Measurements from ENCODE around the gene CNGA1.

Gene CNGA1

DNA sequence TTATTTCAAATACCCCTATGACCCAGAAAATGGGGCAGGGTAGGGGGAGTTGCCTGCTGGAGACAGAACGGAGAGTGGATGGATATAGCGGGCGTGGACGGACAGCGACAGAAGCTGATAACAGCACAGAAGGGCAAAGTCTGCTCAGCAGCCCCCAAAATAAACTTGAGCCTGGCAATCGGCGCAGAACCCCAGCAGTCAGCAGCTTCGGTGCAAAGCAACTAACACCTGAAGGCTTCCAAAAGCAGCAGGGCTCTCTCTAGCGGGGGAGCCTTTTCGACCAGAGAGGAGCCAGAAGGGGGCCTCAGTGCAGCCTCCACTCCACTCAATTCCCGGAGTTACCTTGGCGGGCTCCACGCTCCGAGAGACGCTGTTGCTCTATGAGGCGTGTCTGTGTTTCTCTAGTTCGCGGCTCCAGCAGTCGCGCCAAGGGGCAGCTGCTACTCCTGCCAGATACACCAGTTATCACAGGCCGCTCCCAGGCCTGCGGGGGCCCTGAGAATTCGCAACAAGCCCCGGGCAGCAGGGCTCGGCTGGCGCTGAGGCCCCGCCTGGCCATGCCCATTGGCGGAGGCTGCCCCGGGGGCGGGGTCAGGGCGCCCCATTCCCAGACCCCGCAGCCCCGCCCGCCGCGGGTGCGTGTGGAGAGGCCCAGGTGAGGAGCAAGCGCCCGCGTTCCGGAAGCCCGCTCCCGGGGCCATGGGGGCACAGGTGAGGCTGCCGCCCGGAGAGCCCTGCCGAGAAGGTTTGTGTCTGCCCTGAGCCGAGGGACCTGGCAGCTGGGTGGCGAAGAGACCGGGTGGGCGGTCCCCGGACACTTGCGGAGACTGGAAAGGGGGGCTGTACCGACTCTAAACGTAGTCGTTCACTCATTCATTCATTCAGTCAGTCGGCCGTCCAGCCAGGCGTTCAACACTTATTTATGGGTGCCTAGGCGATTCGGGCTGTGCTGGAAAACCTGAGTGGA is at the start of gene CNGA1, which contains the start of gene NIPAL1:
Gene CNGA1, minus strand, starts transcription at position 541 of the 967 bp plus-strand sequence. CDS start 63,992 bp downstream, outside the sequence.
Gene NIPAL1, plus strand, starts transcription at position 632 of the 967 bp plus-strand sequence. Its CDS starts 68 bp downstream, at position 700.
- peak; percentile 57 to 65 for DNase-seq

GRCh38 chr4:48065587-48066052 is 49.1 kb upstream of the CNGA1 start:
- DNase-seq = no peak

DNA sequence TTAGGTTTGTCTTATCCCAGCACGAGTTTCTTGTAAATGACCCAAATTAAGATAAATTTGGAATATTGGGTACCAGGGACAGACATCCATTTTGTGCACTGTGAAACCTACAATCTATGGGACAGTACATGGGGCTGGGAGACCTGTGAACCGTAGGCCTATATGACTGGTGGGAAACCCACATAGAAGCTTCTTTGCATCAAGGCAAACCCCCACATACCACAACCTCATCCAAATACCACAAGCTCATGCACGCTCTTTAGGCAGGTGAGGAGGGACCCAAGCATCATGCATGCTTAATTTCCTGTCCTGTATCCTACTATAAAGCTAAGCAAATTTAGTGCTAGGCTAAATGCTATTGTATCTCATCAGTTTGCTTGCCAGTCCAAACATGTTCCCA is 47.9 kb upstream of the CNGA1 start:
- DNase-seq = no peak

DNA sequence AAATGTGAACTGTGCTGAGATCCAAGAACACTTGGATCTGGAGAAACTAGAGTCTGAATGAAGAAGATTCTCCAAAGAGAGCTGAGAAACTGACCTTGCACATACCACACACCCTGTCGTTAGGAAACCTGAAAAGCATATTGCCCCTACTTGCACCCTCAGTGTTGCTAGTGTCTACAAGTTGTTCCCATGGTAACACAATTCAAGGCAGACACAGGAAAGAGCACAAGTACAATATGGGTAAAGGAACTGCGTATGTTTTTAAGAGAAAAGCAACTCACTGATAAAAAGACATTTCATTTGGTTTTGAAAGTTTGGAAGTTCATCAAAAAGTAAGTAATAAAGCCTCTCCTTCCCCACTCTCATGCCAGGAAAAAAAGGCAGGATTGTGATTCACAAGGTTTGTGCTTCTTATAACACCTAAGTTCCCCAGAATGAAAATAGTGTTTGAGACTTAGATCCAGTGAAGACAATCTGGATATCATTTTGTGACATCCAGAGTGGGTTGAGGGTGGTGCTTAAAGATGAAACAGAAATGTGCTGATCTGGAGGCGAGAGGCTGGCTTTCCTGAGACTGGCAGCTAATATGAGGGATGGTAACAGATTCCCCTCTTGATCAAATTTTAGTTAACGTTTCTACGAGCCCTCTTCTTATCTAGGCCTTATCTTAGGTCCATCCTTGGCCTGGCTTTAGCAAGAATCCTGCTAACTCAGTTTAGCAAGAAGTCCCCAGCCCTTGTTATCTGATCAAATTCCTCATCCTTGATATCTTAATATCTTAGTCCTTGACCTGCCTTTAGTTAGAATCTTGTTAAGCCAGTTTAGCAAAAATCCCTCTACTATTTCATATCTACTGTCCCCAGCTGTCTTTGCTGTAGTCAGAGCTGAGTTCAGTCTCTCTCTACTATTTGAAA is 42.4 kb upstream of the CNGA1 start:
- DNase-seq = peak in 1 of 2 donors; percentile 25

DNA sequence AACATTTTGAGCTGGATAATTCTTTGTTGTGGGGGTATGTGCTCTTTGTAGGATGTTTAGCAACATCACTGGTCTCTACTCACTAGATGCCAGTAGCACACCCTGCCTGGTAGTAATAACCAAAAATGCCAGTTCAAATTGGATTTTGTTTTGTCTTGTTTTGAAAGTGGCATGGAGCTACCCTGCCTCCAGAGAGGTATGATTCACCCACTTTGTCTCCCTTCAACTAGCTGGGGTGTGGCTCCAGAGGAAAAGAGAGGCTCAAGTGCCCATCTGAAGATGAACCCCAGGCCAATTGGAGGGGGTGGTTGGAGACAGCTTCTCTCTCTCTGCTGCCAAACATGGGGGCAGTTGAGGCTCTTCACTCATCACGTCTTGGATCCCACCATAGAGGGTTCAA is 34.6 kb upstream of the CNGA1 start:
- no peak for DNase-seq

DNA sequence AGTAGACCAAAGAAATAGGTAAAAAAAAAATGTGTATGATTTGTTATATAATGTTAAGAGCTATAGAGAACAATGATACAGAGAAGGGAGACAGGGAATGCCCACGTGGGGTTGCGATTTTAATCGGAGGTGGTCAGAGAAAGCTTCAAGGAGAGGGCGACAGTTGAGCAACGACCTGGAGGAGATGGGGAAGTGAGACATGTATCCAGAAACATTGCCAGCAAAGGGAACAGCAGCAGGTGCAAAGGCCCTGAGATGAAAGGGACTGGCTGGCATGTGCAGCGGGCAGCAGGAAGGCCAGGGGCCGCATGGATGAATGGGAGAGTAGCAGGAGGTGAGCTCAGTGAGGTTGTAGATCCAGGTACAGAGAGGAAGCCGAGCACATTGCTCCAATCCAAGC is 33.0 kb upstream of the CNGA1 start:
- DNase-seq = no peak

DNA sequence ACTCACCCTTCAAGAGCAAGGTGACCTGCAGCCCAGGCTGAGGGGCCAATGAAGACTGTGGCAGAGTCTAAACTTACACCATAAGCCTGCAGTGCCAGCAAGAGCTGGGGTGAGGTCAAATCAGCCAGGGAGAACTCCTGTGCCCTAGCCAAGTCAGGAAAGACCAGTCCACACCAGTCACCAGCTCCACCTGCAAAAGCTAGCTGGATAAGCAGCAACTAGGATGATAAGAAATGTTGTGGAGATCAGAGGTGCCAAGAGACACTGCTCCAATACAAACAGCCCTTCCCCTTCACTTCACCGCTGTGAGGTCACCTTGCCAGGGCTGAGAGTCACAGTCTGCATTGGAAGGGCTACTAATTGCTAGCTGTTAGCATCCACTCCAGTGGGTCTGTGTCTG is 31.4 kb upstream of the CNGA1 start:
- DNase-seq = no peak

- DNase-seq = peak; percentile 62 to 68
Measured at GRCh38 chr4:48047421-48047844, 31.0 kb upstream of the CNGA1 start.

- DNase-seq = no peak
Measured at GRCh38 chr4:48046059-48046458, 29.6 kb upstream of the CNGA1 start.

- DNase-seq = peak in 1 of 2 donors; percentile 5
Measured at GRCh38 chr4:48044298-48044697, 27.8 kb upstream of the CNGA1 start.

DNA sequence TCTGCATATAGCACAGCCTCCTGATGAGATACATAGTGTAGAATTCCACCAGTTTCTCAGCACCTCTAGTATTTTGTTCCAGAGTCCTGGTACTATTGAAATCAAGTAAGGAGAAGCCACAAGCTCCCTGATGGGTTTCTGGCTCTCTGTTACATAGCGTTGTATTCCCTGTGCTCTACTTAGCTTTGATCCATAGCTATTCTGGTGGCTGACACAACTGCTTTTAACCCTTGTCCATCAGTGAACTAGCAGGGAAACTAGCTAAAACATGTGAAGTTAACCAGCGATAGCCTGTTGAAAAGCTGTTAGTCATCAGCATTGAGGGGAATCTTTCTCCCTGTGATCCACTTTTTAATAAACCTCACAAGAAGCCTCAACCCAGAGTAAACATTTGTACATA is 27.0 kb upstream of the CNGA1 start:
- DNase-seq = no peak

DNA sequence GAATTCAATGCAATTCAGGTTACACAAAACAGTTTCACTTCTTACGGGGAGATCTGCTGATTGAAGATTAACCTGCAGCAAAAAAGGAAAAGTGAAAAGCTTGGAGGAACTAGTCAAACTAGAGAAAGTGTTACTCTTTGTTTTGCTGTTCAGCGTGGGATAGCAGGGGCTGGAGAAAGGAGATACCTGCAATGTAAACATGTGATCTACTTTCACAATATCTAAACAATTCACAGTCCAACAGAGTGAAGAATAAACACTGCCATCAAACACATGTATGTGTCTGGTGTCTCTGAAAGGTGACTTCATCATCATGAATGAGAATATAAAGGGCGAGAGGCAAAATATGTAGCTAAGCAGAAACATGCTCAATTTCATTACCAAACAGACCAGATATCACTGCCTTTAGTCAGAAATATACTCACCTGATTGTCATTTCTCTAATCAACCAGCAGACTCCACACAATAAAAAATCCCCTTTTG is 26.5 kb upstream of the CNGA1 start:
- no peak for DNase-seq

DNA sequence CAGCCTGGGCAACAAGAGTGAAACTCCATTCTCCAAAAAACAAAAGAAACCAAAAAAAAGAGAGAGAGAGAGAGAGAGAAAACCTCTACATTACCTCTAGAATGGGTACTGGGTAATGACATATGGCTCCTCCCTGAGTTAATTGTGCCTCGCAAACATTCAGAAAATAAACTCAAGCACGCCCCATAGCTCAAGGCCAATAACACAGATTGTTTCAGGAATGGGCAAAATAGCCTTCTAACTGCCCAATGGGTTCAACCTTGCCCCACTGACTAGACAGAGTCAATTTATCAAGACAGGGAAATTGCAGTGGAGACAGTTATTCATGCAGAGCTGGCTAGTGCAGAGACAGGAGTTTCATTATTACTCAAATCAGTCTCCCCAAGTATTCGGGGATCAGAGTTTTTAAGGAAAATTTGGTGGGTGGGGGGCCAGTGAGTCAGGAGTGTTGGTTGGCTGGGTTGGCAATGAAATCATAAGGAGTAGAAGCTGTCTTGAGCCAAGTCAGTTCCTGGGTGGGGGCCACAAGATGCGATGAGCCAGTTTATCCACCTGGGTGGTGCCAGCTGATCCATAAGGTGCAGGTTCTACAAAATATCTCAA is 25.2 kb upstream of the CNGA1 start:
- DNase-seq = no peak

GRCh38 chr4:48039561-48039960 is 23.1 kb upstream of the CNGA1 start:
- DNase-seq = no peak

DNA sequence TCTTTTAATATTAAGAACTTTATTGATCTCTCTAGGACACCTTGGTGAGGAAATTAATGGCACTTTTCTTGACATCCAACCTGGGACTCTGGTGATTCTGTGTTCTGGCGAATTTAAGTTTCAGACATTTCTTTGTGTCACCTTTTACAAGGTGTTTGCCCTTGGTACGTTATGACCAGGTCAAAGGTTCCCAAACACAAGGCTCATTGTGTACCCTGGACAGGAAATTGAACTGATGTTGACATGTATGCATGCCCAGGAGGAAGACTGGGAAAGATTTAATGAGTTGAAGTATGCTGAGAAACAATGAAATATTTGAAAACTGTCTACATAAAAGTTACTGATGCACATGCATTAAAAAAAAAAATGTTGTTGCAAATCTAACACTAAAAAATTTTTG is 22.2 kb upstream of the CNGA1 start:
- DNase-seq = no peak

DNA sequence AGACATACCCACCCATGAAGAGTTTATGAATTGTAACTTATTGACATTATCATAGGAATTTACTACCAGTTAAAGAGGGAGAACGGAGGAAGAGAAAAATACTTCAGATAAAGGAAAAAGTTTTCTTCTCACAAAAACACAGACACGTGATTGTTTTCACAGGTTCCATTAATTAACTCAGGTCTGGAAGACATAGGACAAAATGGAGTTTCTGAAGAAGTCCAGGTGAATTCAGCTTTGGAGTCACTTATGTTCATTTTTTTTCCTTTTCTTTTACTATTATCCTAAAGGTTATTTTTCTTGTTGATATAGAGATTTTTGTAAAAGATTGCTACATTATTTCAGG is 20.6 kb upstream of the CNGA1 start:
- no peak for DNase-seq

DNA sequence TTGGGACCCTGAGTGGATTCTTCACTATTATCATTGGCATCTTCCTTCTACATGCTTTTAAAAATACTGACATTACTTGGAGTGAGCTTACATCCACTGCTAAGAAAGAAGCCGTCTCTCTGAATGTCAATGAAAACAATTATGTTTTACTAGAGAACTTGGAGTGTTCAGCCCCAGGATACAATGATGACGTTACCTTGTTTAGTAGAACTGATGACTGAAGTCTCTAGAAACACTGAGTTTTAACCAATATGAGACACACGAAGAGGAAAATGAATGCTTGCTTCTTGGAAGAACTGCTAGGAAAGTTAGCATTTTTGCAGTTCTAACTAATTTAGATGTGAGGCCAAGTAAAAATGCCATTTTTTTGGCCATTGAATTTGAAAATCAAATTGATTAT is 19.5 kb upstream of the CNGA1 start:
- no peak for DNase-seq

- peak; percentile 72 to 73 for DNase-seq
Measured at GRCh38 chr4:48033825-48034413, 17.4 kb upstream of the CNGA1 start.

DNA sequence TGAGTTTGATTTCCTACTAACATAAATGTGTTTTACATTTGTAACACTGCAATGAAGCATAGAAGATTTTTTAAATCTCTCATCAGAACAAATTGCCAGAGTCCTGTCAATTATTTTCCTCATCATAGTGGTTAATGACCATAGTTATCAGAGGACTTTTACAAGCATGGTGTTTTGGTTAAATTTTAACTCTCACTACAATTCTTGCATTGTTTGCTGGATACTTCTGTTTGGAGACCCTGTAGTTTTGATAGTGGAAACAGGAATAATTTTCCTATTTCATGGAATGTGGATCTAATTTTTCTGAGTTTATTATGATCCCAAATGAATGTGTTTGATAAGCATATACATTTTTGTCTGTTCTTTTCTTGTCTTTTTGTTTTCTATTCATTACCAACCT is 16.9 kb upstream of the CNGA1 start:
- DNase-seq = no peak

DNA sequence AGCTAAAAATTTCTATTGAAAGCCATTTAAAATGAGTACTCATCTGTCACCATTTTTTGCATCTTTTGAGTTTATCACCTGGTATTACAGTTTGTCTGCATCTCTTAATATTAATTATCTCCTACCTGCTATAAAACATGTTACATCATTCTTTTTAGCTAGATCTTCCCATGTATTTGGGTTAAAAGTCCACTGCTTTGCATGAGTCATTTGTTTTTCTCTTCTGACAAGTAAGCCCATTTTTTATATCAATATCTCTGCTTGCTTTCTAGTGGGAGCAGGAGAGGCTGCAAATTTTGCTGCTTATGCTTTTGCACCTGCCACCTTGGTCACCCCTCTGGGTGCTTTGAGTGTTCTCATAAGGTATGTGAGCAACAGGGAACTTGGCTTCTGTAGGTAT is 16.2 kb upstream of the CNGA1 start:
- no peak for DNase-seq

GRCh38 chr4:48031802-48032525 is 15.5 kb upstream of the CNGA1 start:
- DNase-seq = no peak

DNA sequence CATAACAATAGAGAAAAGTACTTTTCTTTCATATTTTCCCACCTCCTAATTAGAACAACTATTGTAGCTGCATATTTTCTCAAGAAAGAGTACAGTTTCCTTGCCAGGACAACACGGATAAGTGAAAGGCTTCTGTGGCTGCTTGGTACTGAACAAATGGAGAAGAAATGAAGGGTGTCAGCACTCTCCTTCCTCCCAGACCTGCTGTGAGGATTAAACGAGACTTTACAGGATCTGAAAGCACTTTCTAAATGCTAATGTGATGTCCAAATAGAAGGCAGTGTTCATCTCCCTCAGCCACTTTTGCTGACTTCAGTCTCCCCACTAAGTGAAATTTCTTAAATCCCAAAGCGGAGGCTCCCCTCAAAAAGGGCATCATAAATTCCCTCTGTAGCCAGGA is 14.0 kb upstream of the CNGA1 start:
- DNase-seq = no peak
